Stromal cell of bone marrow (primary cell): Measurements from ENCODE around the gene TOR1AIP2.

Source experiments
- DNase-seq: peaks from one replicate; pipeline ENCODE4 v3.0.0-alpha.2; 2012; ENCODE audit warnings: low read depth

Gene TOR1AIP2

GRCh38 chr1:179877586-179878265, at the start of gene TOR1AIP2:
Gene TOR1AIP2, minus strand, starts transcription at chr1:179877803. Its CDS starts 25,138 bp downstream, at chr1:179852665.
- peak; percentile 80 for DNase-seq

- DNase-seq: no peak
These were observed 49.2 kb upstream of the TOR1AIP2 start for GRCh38 chr1:179926850-179927205.

GRCh38 chr1:179925922-179926849, 48.6 kb upstream of the TOR1AIP2 start:
- DNase-seq: peak; percentile 51

GRCh38 chr1:179925302-179925701, 47.7 kb upstream of the TOR1AIP2 start:
- no peak for DNase-seq

GRCh38 chr1:179924268-179924667, 46.7 kb upstream of the TOR1AIP2 start:
- no peak for DNase-seq

GRCh38 chr1:179923029-179923428, 45.4 kb upstream of the TOR1AIP2 start:
- DNase-seq: no peak

DNA sequence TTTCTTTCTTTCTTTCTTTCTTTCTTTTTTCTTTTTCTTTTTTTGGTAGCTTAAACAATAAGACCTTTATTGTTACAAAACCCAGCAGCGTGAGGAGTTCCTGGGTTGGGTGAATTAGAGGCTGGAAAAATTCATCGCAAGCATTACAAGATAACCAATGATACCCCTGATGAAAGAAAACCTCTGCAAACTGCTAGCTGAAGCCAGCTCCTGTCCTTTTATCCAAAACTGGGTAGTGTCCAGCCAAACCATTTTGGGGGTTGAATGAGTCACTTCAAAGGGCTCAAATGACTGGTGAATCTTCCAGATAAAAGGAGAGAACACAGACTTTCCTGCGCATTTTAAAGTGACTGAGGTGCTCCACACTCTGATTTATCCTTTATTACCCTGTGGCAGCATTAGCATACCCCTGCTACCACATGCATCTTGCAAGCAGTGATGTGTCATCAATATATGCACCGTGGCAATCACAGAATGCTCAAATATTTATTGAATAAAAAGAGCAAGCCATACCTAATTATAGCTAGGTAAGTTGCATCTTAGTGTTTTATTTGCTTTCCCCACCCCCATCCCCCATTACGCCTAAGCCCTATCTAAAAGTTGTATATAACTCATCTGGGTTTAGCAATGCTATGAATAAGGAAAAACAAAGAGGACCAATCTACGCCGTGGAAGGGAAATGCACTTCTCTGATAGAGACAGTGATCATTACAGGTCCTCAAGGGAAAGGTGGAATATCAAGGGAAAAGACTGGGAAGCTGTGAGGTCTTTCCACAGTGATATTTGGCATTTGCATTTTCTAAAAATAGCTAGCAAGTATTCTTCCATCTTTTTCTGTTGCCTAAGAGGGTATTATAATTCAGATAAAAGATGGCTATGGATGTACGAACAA, 44.6 kb upstream of the TOR1AIP2 start:
- no peak for DNase-seq

- no peak for DNase-seq
These were observed 43.9 kb upstream of the TOR1AIP2 start for GRCh38 chr1:179921472-179921871.

GRCh38 chr1:179917601-179918429, 40.2 kb upstream of the TOR1AIP2 start:
- no peak for DNase-seq

- DNase-seq: no peak
These were observed 34.2 kb upstream of the TOR1AIP2 start for GRCh38 chr1:179911812-179912211.

DNA sequence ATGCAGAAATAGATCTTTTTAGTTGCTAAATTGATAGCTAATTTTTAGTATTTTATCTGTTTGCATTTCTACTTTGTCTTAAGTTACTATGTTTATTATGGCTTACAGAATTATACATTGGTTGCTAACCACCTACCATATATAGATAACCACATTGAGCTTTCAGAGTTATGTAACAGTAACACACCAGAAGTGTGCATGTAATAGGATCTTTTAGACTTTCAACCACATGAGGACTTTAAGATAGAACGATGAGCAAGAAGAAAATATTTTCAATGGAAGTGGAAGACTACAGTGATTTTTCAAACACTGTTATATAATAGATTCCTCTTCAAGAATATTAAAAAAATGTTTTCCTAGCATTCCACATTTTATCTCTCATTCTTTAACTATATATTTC, 33.3 kb upstream of the TOR1AIP2 start:
- DNase-seq: no peak

DNA sequence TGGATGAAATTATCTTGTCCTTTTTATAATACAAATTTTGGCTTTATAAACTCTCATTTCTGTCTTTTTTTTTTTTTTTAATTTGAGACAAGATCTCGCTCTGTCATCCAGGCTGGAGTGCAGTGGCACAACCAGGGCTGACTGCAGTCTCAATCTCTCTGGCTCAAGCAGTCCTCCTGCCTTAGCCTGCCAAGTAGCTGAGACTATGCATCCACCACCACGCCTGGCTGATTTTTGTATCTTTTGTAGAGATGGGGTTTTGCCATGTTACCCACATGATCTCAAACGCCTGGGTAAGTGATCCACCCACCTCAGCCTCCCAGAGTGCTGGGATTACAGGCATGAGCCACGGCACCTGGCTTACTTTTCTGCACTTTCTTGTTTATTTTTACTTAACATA, 12.0 kb upstream of the TOR1AIP2 start:
- DNase-seq: no peak

DNA sequence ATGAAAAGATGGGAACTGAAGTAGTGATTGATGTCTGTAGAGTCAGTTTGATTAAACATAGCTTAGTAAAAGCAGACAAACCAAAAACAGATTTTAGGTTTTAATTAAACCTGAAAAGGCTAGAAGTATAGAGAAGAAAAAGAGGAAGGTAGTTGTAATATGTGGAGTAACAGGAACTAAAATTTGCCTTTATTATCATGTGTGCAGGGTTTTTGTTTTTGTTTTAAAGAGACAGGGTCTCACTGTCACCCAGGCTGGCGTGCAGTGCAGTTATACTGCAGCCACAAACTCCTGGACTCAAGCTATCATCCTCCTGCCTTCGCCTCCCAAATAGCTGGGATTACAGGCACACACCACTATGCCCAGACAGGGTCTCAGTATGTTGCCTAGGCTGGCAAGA, 10.5 kb upstream of the TOR1AIP2 start:
- no peak for DNase-seq

- no peak for DNase-seq
These were observed 6.1 kb upstream of the TOR1AIP2 start for GRCh38 chr1:179883745-179884138.

DNA sequence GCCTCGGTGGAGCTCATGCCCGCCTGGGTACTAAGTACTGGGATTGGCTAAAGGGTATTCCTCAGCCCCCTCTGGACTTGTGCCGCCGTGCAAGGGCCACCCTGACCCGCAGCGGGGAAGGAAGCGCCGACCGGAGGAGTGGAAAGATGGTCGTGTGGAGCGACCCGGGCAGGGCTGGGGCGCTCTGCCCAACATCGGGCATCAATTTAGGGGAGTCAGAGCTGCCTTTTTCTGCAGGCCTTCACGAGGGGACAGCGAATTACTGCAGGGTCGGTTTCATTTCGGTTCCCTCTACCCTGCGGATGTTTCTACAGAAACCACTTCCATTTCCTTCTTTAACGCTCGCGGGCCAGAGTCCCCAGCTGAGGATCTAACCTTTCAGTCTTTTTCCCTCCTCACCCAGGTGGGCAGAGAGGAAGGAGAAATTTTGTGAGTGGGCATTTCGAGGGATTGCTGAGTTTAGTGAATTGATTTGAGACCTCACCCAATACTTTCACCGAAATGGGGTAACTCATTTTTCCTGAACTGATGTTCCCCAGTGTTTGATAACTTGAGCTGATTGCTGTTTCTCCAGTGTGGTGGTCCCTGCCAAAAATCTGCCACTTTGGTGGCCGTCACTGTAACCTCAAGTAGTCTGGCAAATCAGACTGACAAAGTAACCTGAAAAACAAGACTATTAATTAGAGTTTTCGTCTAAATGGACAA, 5.6 kb upstream of the TOR1AIP2 start:
- no peak for DNase-seq

DNA sequence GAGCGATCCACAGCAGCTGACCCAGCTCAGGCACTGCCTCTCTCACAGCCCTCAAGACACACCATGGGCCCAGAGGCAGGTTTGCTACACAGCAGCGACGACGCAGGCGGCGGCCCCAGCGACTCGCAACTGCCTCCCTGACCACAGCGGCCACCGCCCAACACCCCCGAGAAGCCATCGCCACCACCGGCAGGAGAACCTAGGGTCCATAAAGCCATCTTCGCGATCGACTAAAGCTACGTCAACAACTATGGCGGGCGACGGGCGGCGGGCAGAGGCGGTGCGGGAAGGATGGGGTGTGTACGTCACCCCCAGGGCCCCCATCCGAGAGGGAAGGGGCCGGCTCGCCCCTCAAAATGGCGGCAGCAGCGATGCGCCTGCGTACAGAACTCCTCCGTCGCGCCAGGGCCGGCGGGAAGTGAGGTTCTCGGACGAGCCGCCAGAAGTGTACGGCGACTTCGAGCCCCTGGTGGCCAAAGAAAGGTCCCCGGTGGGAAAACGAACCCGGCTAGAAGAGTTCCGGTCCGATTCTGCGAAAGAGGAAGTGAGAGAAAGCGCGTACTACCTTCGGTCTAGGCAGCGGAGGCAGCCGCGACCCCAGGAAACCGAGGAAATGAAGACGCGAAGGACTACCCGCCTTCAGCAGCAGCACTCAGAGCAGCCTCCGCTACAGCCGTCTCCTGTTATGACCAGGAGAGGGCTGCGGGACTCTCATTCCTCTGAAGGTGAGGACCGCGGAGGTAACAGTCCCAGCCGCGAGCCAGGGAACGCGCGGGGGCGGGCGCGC, 4.8 kb upstream of the TOR1AIP2 start, which contains the start of gene TOR1AIP1:
TSS of gene TOR1AIP1 (plus strand) at position 33 of the 787 bp plus-strand sequence. CDS start at position 251, 218 bp downstream.
- DNase-seq: peak; percentile 95

- peak; percentile 92 for DNase-seq
These were observed 4.1 kb upstream of the TOR1AIP2 start for GRCh38 chr1:179881642-179882252.

DNA sequence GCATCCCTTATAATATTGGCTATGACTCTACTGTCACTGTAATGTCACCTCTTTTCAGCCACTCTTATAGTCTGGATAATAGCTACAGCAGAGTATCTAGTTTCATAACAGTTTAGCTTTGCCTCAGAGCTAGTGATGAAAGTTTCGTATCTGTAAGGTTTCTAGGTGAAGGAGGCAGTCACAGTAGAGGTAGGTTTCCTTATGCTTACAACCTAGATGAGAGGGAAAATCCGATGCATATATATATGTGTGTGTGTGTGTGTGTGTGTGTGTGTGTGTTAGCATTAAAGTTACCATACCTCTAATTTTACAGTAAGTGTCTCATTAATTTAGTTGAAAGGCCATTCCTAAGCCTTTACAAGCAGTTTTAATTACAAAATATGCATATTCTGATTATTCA, 2.2 kb upstream of the TOR1AIP2 start:
- no peak for DNase-seq

DNA sequence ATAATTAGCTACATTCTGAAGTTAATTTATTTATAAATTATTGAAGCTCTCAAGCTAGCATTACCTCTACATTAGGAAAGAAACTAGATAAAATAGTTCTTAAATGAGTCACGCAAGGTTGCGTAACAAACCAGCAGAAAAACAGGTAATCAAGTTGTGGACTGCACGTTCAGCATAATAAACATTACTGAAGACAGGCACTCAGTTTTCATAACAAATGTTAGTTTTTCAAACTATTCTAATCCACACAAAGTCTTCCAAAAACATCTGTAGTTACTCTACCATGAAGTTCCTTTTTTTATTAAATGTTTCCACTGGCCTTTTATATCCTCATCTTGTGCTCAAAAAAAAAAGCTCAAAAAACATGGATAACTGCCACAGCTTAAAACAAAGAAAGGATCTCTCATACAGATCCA, 1.3 kb downstream of the TOR1AIP2 start:
- no peak for DNase-seq
